IPS DF 19.7 (cell line): ENCODE data around the gene COL8A2.

Experiments
- DNase-seq: peaks from one replicate; pipeline ENCODE4 v3.0.0-alpha.2; 2013; ENCODE audit warnings: low read depth, low spot score

Gene COL8A2

GRCh38 chr1:36137226-36137625, 12.2 kb upstream of the COL8A2 start:
- no peak for DNase-seq

DNA sequence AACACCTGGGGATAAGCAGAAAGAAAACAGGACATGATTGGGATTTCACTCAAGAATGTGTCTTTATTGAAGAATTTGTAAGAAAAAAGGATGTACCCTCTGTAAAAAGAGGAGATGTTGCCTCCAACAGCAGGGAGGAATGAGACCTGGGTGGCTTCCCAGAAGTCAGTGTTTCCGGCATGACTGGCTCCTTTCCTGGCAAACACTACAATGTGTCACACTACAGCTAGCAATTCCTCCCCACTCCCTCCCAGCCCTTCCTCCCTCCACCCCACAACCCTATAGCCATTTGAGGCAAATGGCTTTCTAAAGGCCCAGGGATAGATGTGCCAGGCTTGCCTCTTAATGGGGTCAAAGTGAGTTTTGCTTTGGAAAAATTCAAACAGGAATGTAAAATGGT, 11.5 kb upstream of the COL8A2 start:
- no peak for DNase-seq

GRCh38 chr1:36135796-36136195, 10.8 kb upstream of the COL8A2 start:
- no peak for DNase-seq

GRCh38 chr1:36135330-36135667, 10.3 kb upstream of the COL8A2 start:
- DNase-seq, result no peak

- DNase-seq, result no peak
Observed at GRCh38 chr1:36134505-36135329, 9.7 kb upstream of the COL8A2 start.

DNA sequence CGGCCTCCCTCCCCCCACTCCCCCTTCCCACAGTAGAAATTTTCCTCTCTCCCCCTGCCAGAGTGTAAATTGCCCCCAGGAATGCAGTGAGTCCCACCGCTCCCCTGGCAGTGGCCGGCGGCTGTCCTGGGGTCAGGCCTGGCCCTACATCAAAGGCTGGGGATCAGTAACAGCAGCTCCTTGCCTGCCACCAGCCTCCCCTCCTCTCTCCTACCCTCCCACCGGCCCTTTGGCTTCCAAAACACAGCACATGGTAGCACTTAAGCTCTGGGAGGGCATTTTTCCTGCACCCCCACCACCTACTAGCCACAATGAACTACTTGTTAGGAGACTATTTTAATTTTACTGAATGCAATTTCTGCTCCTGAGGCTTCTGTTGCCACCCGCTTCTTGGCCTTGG, 9.0 kb upstream of the COL8A2 start:
- no peak for DNase-seq

DNA sequence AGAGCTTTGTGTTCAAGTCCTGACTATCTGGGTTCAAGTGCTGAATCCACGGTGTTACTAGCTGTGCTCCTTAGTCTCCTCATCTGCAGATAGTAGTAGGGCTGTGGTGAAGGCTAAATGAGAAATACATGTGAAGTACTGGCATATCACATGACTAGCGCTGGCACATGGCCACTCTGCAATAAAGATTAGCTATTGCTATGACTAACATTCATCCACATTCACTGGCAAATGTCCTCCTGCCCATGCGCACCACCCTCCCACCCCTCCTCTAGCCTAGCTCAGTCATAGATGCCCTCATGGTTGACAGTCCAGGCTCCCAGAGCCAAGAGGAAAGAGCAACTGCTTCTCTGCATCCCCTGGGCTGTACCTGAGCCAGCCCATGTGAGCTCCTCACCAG, 8.5 kb upstream of the COL8A2 start:
- no peak for DNase-seq

DNA sequence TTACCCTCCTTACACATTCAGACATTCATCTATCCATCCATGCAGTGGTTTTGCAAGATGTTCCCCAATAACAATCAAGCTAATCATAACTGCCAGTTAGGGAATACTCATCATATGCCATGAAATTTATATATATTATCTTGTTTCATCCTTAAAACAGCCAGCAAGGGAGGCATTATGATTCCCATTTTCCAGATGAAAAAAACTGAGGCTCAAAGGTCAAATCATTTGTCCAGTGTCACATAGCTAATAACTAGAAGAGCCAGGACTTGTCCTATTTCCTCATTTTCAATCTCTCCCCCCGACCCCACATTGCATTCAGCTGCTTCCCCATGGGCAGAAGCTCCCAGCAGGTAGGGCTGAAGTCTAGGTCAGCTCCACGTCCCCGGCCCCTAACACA, 7.0 kb upstream of the COL8A2 start:
- DNase-seq, result no peak

DNA sequence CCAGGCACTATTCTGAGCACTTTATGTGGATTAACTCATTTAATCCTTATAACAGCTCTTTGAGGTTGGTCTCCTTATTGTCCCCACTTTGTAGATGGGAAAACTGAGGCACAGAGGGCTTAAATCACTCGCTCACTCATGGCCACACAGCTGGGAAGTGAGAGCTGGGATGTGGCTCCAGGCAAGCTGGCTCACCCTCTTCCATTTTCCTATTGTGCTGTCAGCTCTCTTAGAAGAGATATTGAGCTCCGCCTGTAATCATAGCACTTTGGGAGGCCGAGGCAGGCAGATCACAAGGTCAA, 3.8 kb upstream of the COL8A2 start:
- no peak for DNase-seq

- DNase-seq, result no peak
Observed at GRCh38 chr1:36128126-36128904, 3.3 kb upstream of the COL8A2 start.

GRCh38 chr1:36126797-36127500, 1.9 kb upstream of the COL8A2 start:
- DNase-seq, result no peak

GRCh38 chr1:36126005-36126716, 1.1 kb upstream of the COL8A2 start:
- no peak for DNase-seq

GRCh38 chr1:36124404-36125128, 456 bp downstream of the COL8A2 start:
- DNase-seq, result no peak

DNA sequence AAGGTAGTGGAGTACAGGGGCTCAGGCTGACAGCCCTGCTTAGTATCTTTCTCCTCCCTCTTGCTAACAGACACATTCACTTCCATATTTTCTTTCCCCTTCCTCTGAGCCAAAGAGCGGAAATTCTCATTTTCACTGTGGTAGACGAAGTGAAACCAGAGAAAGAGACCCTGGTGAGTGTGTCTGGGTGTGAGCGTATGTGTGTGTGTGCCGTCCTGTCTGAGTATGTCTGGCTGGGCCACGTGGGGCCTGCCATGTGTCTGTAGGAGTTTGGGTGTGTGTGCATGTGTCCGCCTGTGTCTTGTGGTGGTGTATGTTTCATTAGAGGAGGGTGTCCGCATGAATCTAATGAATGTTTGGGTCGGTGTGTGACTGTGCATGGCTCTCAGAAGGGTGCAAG, 1.7 kb downstream of the COL8A2 start:
- no peak for DNase-seq

DNA sequence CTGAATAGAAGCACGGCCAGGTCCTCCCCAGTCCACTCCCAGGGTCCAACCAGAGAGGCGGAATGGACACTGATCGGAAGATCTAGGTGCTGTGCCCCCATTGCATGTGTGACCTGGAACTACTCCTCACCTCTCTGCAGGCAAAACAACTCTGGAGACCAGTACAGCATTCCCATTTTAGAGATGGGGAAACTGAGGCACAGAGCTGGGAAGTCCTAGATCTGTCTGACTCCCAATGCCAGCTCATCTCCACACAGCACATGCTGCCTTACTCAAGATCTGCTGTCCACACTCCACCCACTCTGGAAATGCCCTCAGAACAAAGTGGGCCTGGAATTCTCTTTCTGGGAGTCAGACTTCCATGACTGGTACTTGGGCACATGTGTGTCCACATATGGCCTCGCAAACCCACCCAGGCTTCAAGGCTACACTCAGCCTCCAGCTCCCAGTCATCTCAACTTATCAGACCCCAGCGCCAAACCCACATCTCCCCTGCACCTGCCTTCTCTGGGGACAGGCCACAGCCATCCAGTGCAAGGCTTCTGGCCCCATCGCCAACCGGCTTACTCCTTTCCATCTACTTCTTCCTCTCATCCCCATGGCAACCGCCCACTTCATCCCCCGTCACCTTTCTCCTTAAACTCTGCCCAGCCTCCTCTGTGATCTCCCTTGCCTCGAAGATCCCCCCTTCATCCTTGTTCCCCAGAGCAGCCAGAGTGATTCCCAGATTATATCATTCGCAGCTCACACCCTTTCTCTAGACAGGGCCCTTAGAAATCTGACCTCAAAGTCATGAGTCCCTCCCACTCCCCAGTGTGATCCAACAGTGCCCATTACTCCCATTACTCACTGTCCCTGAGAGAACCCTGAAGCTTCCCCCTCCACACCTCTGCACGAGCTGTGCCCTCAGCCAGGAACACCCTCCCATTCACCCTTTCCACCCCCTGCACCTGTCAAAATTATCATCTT, 2.7 kb downstream of the COL8A2 start:
- DNase-seq, result no peak

- DNase-seq, result no peak
Observed at GRCh38 chr1:36119456-36119855, 5.6 kb downstream of the COL8A2 start.

DNA sequence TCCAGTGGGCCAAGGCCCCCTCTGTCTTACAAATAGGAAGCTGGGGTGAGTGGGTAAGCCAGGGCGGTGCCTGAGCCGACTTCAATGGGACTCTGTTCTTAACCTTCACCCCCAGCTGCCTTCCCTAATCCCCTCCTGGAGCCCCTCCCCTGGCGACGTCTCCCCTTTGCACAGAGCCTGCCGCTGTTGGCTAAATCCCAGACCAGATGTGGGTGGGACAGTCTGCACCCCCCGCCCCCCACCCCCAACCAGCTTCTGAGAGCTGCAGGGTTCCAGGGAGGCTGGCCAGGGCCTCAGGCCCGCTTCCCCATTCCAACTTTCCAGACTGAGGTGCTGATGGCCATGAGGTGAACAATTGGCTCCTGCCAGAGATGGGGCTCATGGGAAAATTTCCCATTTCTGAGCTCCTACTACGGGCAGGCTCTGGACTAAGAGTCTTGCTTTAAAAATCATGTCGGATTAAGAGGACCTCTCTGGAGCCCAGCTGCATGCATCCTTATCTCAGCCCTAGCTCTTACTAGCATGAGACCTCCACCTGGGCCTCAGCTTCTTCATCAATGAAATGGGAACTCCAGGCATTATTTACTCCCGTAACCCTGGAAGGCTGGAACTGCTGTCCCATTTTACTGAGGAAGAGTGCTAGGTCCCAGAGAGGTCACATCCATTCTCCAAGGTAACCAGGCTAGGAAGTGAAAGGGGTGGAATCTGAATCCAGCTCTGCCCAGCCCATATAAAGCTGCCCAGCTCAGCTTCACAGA, 6.4 kb downstream of the COL8A2 start:
- no peak for DNase-seq

DNA sequence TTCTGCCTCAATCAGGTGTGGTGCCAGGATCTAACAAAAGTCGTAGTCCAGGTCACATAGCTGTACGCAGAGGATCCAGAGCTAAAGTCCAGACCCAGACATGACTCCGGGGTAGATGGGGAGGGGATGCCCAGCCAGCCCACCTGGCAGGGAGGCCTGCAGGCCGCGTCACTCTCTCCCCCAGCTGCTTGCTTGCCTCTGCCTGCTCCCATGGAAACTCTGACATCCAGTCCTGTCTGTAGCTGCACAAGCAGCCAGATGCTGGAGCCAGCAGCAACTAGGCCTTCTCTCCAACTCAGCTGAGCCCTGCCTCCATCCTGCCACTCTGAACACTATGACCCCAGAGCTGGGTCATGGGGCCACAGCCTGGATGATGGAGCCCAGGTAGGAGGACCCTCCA, 8.1 kb downstream of the COL8A2 start:
- no peak for DNase-seq

- no peak for DNase-seq
Observed at GRCh38 chr1:36115931-36116330, 9.1 kb downstream of the COL8A2 start.
